COR-L47 (cell line): ENCODE data around the gene MIEF1.
A peak's percentile ranks its signal among the peaks of the same experiment; 100 is the strongest.
"Not testable (repeated sequence)": the region's sequence is repeated elsewhere in the genome, so short reads cannot be mapped to it uniquely, and the experiment has no call there.

Experiments
- DNase-seq: peaks from one replicate; lab custom pipeline; 2025; lab: John Stamatoyannopoulos, UW

The MIEF1 gene

DNA sequence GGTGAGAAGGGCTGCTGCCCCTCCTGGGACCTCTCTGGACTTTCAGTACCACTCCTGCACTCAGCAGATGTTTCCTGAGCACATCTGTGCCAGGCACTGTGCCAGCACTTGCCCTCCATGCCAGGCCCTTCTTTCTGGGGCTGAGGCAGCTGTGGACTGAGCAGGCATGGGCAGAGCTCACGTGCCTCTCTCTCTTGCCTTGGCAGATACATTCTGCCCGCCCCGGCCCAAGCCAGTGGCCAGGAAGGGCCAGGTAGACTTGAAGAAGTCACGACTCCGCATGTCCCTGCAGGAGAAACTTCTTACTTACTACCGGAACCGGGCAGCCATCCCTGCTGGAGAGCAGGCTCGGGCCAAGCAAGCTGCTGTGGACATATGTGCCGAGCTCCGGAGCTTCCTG, 9.9 kb downstream of the MIEF1 start:
- DNase-seq, result no peak

DNA sequence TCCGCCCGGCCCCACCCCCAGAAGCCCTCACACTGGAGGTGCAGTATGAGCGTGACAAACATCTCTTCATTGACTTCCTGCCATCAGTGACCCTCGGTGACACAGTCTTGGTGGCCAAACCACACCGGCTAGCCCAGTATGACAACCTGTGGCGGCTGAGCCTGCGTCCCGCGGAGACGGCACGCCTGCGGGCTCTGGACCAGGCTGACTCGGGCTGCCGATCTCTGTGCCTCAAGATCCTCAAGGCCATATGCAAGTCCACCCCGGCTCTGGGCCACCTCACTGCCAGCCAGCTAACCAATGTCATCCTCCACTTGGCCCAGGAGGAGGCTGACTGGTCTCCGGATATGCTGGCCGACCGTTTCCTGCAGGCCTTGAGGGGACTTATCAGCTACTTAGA, 11.7 kb downstream of the MIEF1 start:
- no peak for DNase-seq

- DNase-seq, result no peak
Observed at GRCh38 chr22:39514373-39514973, 12.4 kb downstream of the MIEF1 start.

- no peak for DNase-seq
Observed at GRCh38 chr22:39515266-39516050, 13.4 kb downstream of the MIEF1 start.

- no peak for DNase-seq
Observed at GRCh38 chr22:39517470-39517869, 15.4 kb downstream of the MIEF1 start.

GRCh38 chr22:39518144-39518786, 16.2 kb downstream of the MIEF1 start:
- no peak for DNase-seq

GRCh38 chr22:39518996-39519680, 17.0 kb downstream of the MIEF1 start:
- no peak for DNase-seq

DNA sequence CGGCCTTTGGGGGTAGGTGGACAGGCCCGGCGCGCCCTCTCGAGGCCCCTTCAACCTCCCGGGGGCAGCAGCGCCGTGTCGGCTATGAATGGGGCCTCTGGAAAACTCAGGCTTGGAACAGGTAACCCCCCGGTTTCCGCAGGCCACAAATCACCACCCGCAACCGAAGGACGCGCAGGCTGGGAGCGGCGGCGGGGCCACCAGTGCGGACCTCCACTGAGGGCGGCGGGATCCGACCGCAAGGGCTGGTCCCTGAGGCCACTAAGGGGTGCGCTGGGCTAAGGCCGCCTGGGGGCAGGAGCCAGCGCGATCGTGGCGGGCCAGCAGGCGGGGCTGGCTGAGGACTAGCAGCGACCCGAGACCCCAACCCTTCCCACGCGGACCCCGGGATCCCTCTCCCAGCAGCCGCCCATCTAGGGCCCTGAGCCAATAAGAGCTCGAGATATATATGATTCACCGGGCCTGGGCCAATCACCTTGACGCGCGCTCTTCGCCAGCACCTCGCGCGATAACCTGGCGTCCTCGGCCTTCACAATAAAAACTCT, 17.7 kb downstream of the MIEF1 start:
- DNase-seq, result peak; percentile 99

GRCh38 chr22:39520226-39521105, 18.4 kb downstream of the MIEF1 start, which contains the start of gene ATF4:
Gene ATF4 (plus strand): TSS chr22:39520562. CDS start chr22:39521446, 884 bp downstream.
- peak; percentile 93 for DNase-seq

GRCh38 chr22:39521106-39521885, 19.2 kb downstream of the MIEF1 start:
- not testable (repeated sequence) for DNase-seq

- not testable (repeated sequence) for DNase-seq
Observed at GRCh38 chr22:39522091-39522490, 20.0 kb downstream of the MIEF1 start.

- DNase-seq, result no peak
Observed at GRCh38 chr22:39522567-39523300, 20.6 kb downstream of the MIEF1 start.

GRCh38 chr22:39524089-39524752, 22.1 kb downstream of the MIEF1 start:
- DNase-seq, result no peak

DNA sequence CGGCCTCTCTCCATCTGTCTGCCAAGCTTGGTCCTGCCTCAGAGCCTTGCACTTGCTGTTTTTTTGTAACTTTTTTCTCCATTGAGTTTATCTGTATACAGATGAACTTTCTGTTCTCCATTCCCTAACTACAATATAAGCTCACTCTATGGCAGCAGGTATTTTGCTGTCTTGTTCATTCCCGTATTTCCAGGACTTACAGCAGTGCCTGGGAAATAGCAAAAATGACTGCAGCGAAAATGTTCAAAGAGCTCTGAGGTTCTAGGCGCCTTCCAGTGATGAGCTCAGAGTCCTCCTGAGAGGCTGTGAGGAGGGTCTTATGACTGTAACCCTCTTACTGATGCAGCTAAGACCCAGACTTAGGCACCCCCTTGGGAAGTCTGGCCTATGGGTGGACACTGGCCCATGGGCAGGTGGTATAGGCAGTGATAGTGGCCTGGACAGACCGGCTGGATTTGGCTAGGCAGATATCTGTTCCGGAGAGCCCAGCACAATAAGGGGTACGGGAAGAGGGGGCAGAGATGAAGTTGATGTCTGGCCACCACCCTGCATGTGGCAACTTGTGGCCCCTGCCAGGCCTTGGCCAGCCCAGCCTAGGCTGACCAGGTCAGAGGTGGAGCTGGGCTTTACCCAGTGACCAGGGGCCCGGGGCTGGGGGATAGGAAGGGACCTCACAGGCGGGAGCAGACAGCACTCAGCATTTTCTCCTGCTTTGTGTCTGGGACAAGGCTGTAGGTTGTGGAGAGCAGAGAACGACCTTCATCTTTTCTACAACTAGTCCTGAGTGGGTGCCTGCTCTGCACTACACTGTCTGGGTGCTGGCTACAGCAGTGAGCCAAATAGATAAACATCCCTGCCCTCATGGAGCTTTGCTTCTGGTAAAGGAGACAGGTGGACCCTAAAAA, 22.9 kb downstream of the MIEF1 start:
- DNase-seq, result no peak

DNA sequence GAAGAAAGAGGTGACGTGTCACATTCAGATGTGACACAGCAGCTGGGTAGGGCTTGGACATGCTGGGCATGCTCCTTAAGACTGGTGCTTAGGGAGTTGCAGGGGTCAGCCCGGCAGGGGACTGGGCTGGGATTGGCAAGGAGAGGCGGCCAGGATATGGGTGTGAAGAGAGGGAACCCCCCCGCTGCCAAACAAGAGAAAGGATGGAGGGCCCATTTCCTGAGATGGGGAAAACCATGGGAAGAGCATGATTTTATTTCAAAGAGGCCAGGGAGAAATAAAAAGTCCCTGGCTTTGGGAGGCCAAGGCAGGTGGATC, 23.5 kb downstream of the MIEF1 start:
- no peak for DNase-seq

GRCh38 chr22:39526736-39527171, 24.7 kb downstream of the MIEF1 start:
- no peak for DNase-seq

- no peak for DNase-seq
Observed at GRCh38 chr22:39527481-39527961, 25.4 kb downstream of the MIEF1 start.

DNA sequence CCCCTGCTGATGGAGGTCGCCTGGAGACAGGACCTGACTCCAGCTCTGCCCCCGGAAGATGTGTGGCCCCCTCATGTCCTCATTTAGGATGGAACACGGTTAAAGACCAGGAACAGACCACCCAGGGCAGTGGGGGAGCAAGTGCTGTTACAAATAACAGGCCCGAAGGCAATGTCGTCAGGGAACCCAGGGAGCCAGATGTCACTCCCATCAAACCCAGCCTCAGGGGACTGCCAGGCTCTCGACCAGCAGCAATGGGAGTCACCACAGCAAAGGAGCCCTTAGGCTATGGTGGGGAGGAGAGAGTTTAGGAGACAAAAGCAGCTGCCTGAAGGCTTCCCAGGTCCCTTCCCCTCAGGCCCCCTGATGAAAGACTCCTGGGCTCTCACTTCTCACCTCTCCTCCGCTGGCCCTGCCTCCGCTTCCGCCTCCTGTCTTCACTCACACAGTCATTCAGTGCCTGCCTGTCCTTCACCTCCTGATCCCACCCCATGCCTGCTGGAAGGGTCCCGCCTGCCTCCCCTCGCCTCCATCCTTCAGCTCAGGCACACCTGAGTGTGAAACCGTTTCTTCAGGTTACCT, 26.1 kb downstream of the MIEF1 start:
- no peak for DNase-seq
